K562 (cell line): ENCODE measurements around the gene INO80C. TPM values are rescaled to one million over a fixed set of nuclear protein-coding genes. Genes with fewer than 3 reads are reported as not detected.

Source experiments
- ATAC-seq: fragments of 200-7000 bp; cut with Tn5 transposase; 3 replicates; pipeline ENCODE4 v1.9.1; 2020; ENCODE audit warnings: moderate library complexity
- BruUV-seq: library from RNA; stranded (reverse); fragments of 400-500 nt; replicated peaks from 2 replicates; lab custom pipeline; 2021; lab: Mats Ljungman, UMichigan
- CTCF ChIA-PET: fragments of 300-600 bp; formaldehyde crosslinking; extraction: SDS; loops from one replicate; lab custom pipeline; 2021; ENCODE audit warnings: low intra/inter-chr PET ratio; lab: Yijun Ruan, JAX
- POLR2A ChIA-PET: fragments of 300-600, 350-650 bp; sonication (Branson Sonifier 250); formaldehyde crosslinking; extraction: SDS; loops from one replicate; lab custom pipeline; 2021; ENCODE audit warnings: antibody characterized with exemption, inconsistent platforms; lab: Yijun Ruan, JAX
- DNase-seq, 4 experiments: peaks; one replicate each; pipeline versions ENCODE4 v3.0.0 to v3.0.0-alpha.2; 2011 to 2018; ENCODE audit warnings: low spot score in 3 of 4, mixed read lengths in 3 of 4; ENCODE audit errors: extremely low read depth in 1 of 4
- FAIRE-seq: peaks from 2 replicates; lab custom pipeline; 2011; peaks lifted over from hg19 to GRCh38; lab: Jason Lieb, UNC
- H2AFZ ChIP-seq: 2 replicates; pipeline ENCODE4 v1.6.0; 2011; ENCODE audit warnings: low read depth, low read length, control low read depth, inconsistent platforms
- H3K27ac ChIP-seq: fragments of 200-600 bp; 3 replicates; pipeline ENCODE4 v1.8.0; 2011; ENCODE audit warnings: low read depth, mild to moderate bottlenecking, control low read depth, inconsistent platforms, low read length, moderate library complexity, mixed read lengths; ENCODE audit errors: extremely low read depth
- H3K27me3 ChIP-seq, 2 experiments: fragments of 300-600 bp in 1 of 2; 2 replicates in 1 of 2; 3 replicates in 1 of 2; pipeline versions ENCODE4 v1.6.0 to v1.8.0; 2011; ENCODE audit warnings: inconsistent platforms in 2 of 2, low read length in 2 of 2, mild to moderate bottlenecking in 1 of 2, mixed read lengths in 1 of 2, moderate library complexity in 1 of 2; ENCODE audit not compliant: control insufficient read depth in 2 of 2, insufficient read depth in 2 of 2
- H3K36me3 ChIP-seq: fragments of 300-600 bp; 3 replicates; pipeline ENCODE4 v1.8.0; 2011; ENCODE audit warnings: mild to moderate bottlenecking, low read length, inconsistent platforms; ENCODE audit not compliant: control insufficient read depth, insufficient read depth
- H3K4me1 ChIP-seq, 2 experiments: fragments of 200-600 bp in 1 of 2; replicated peaks in 1 of 2; 2 replicates in 1 of 2; 3 replicates in 1 of 2; pipeline versions ENCODE4 v1.5.1 to v1.8.0; 2011; ENCODE audit warnings: inconsistent platforms in 2 of 2, low read length in 2 of 2, mild to moderate bottlenecking in 1 of 2, mixed read lengths in 1 of 2, moderate library complexity in 1 of 2; ENCODE audit not compliant: control insufficient read depth in 2 of 2, insufficient read depth in 2 of 2
- H3K4me2 ChIP-seq: 2 replicates; pipeline ENCODE4 v1.6.1; 2011; ENCODE audit warnings: low read length, control low read depth, inconsistent platforms, mixed read lengths; ENCODE audit not compliant: insufficient read depth
- H3K4me3 ChIP-seq: fragments of 200-600 bp; sonication (generic), shearing (Covaris generic); 2 replicates; pipeline ENCODE4 v1.5.1; 2016; ENCODE audit warnings: control low read depth, inconsistent platforms
- H3K79me2 ChIP-seq: fragments of 200-600 bp; 3 replicates; pipeline ENCODE4 v1.8.0; 2011; ENCODE audit warnings: low read length, inconsistent platforms; ENCODE audit not compliant: control insufficient read depth, insufficient read depth
- H3K9ac ChIP-seq, 2 experiments: 2 replicates each; pipeline versions ENCODE4 v1.6.0 to v1.6.1; 2011; ENCODE audit warnings: low read depth in 2 of 2, low read length in 2 of 2, control low read depth in 1 of 2, inconsistent platforms in 1 of 2, mild to moderate bottlenecking in 1 of 2, mixed read lengths in 1 of 2; ENCODE audit not compliant: insufficient read depth in 1 of 2
- H3K9me1 ChIP-seq: one replicate; pipeline ENCODE4 v1.6.0; 2011; ENCODE audit warnings: inconsistent platforms, mild to moderate bottlenecking, low read length, moderate library complexity; ENCODE audit not compliant: control insufficient read depth, insufficient read depth
- H3K9me3 ChIP-seq: replicated peaks from 2 replicates; pipeline ENCODE4 v1.5.1; 2011; ENCODE audit warnings: low read depth, low read length, inconsistent platforms; ENCODE audit not compliant: control insufficient read depth, insufficient read depth
- H4K20me1 ChIP-seq: replicated peaks from 2 replicates; pipeline ENCODE4 v1.6.1; 2011; ENCODE audit warnings: low read length, inconsistent platforms, mixed read lengths; ENCODE audit not compliant: control insufficient read depth, insufficient read depth
- BHLHE40 ChIP-seq: IDR thresholded peaks from 2 replicates; pipeline ENCODE4 v1.6.1; 2011; ENCODE audit warnings: low read length, improper control_type of control experiment
- CBX2 ChIP-seq: fragments of 200-600 bp; sonication (generic); IDR thresholded peaks from one replicate; pipeline ENCODE4 v1.6.1; 2012; ENCODE audit warnings: mild to moderate bottlenecking, low read length, inconsistent platforms; ENCODE audit not compliant: insufficient read depth, poor library complexity, severe bottlenecking
- CEBPB ChIP-seq: fragments of 450-650 bp; IDR thresholded peaks from 2 replicates; pipeline ENCODE4 v1.6.1; 2016; ENCODE audit warnings: missing genetic modification characterization, missing compliant biosample characterization
- ERF ChIP-seq: fragments of 450-650 bp; formaldehyde crosslinking; IDR thresholded peaks from 2 replicates; pipeline ENCODE4 v1.4.0; 2020; ENCODE audit warnings: mild to moderate bottlenecking, mixed read lengths
- MEIS2 ChIP-seq: fragments of 450-650 bp; IDR thresholded peaks from 2 replicates; pipeline ENCODE4 v1.6.1; 2014; ENCODE audit warnings: mild to moderate bottlenecking; ENCODE audit not compliant: partially characterized antibody
- PCBP1 ChIP-seq: fragments of 200-400 bp; formaldehyde crosslinking; IDR thresholded peaks from 2 replicates; pipeline ENCODE4 v1.6.1; 2018; ENCODE audit warnings: mild to moderate bottlenecking, low read depth, low read length; ENCODE audit not compliant: poor library complexity, severe bottlenecking
- SIN3A ChIP-seq, 2 experiments: fragments of 150-350 bp in 1 of 2; IDR thresholded peaks; 2 replicates each; pipeline ENCODE4 v1.6.1; 2011 to 2016; ENCODE audit warnings: borderline replicate concordance in 2 of 2, low read depth in 2 of 2, low read length in 2 of 2, mild to moderate bottlenecking in 2 of 2, moderate library complexity in 2 of 2; ENCODE audit not compliant: control insufficient read depth in 1 of 2
- TEAD4 ChIP-seq, 2 experiments: sonication (generic) in 1 of 2; formaldehyde crosslinking in 1 of 2; IDR thresholded peaks; 2 replicates each; pipeline versions ENCODE4 v1.6.1 to v1.8.0; 2012 to 2022; ENCODE audit warnings: borderline replicate concordance in 1 of 2, inconsistent platforms in 1 of 2, low read length in 1 of 2, mild to moderate bottlenecking in 1 of 2, missing genetic modification reagents in 1 of 2
- ZNF589 ChIP-seq: fragments of 200-800 bp; sonication (Bioruptor generic); IDR thresholded peaks from 2 replicates; pipeline ENCODE4 v1.6.1; 2016; ENCODE audit warnings: low read depth, missing genetic modification characterization, missing compliant biosample characterization
- ZNF766 ChIP-seq: fragments of 200-800 bp; sonication (Bioruptor generic); conservative IDR thresholded peaks from 2 replicates; pipeline ENCODE4 v1.6.1; 2016; ENCODE audit warnings: missing genetic modification characterization, missing compliant biosample characterization
- WGBS: fragments of 100-300 bp; shearing (Covaris generic); methylation state at CpG from one replicate; pipeline ENCODE4 v1.1.6; 2016; ENCODE audit warnings: low coverage, mixed read lengths; ENCODE audit not compliant: insufficient coverage; ENCODE audit errors: missing lambda C conversion rate; 5-methylcytosine and 5-hydroxymethylcytosine counted together
- in situ Hi-C: fragments of 300-500 bp; cut with MboI; formaldehyde crosslinking; loops from 4 replicates; pipeline ENCODE4 v1.15.0; 2018; ENCODE audit warnings: inconsistent platforms, mixed read lengths
- intact Hi-C: fragments of 100-400 bp; cut with micrococcal nuclease; formaldehyde crosslinking; loops from 2 replicates; pipeline ENCODE4 v1.14.2; 2022
- polyA plus RNA-seq, 8 experiments: library from polyadenylated mRNA; depleted of rRNA in 4 of 8; stranded (reverse) in 5 of 8; unstranded in 3 of 8; fragments of >200 nt; fragmentation: Nextera tagmentation in 2 of 8; fragmentation: Illumina TruSeq in 1 of 8; extraction: Ambion mirVana in 2 of 8; extraction: Trizol in 1 of 8; gene quantifications; 2 replicates each; pipeline versions ENCODE4 v1.2.1 to v1.2.3, GENCODE V29; 2011 to 2014; ENCODE audit warnings: inconsistent platforms in 1 of 8, missing spikeins in 1 of 8
- total RNA-seq, 7 experiments: library from RNA; depleted of rRNA in 6 of 7; stranded (reverse); fragments of >200 nt in 6 of 7; fragmentation: Illumina TruSeq in 2 of 7; extraction: Trizol in 2 of 7; gene quantifications; 2 replicates each; pipeline versions ENCODE4 v1.2.1 to v1.2.3, GENCODE V29; 2011 to 2021; ENCODE audit warnings: low replicate concordance in 1 of 7
- TF ChIP-seq, protein P1 (sequence below): fragments of 450-650 bp; formaldehyde crosslinking; IDR thresholded peaks from 2 replicates; pipeline ENCODE4 v1.4.0; 2020; ENCODE audit warnings: mild to moderate bottlenecking, moderate library complexity
- TF ChIP-seq, protein P2 (sequence below): fragments of 450-650 bp; conservative IDR thresholded peaks from 2 replicates; pipeline ENCODE4 v1.6.1; 2016; ENCODE audit warnings: missing genetic modification characterization, low read depth, mild to moderate bottlenecking, missing compliant biosample characterization, moderate library complexity

Gene INO80C
- total and polyA plus RNA-seq, 9 of the 15 experiments (the other 6 are each of a cell fraction or from before 2014, with no cell fraction given), result 14.3 to 53.3 (median 46.6) TPM

GRCh38 chr18:35500113-35500512 lies 2.4 kb upstream of the INO80C start:
- no peak overlapping the region for H3K9ac ChIP-seq
- TF ChIP-seq TEAD4 (IDR thresholded peaks at IDR 0.05; ENCODE audit: low read length), result no peak
- TF ChIP-seq TEAD4 (CRISPR knock-in tag; IDR thresholded peaks at IDR 0.05; ENCODE audit: borderline replicate concordance), result no peak
- no peak for TF ChIP-seq MEIS2
- TF ChIP-seq PCBP1, result no peak
- peak; percentile 63; the same call in 1 of the 2 replicates for TF ChIP-seq BHLHE40
- no peaks in the 10 kb centered on the region for H3K9me3 ChIP-seq
- no peaks in the 10 kb centered on the region for H3K9me1 ChIP-seq
- peaks cover 23% of the 10 kb centered on the region for H3K79me2 ChIP-seq
- no peak overlapping the region for H3K27ac ChIP-seq
- no peaks in the 10 kb centered on the region for H3K36me3 ChIP-seq
- CTCF ChIA-PET, result no interaction called here
- WGBS, result 33% methylated on average over 3 of the region's 3 CpGs
- POLR2A ChIA-PET, result no interaction called here
- no peak for ATAC-seq
- H2AFZ ChIP-seq, result peak overlapping the region; percentile 56
- no peak for FAIRE-seq
- no peaks in the 10 kb centered on the region for H3K27me3 ChIP-seq
- H3K4me3 ChIP-seq, result no peak overlapping the region
- H3K4me2 ChIP-seq, result no peak overlapping the region
- no TSS peak for BruUV-seq
- H4K20me1 ChIP-seq, result no peaks in the 10 kb centered on the region
- DNase-seq, result no peak
- peaks cover 8 to 27% of the 10 kb centered on the region in 2 experiments; a peak in 4 of 5 replicates for H3K4me1 ChIP-seq
- in situ Hi-C loops (no loop called here), intact Hi-C loops (no loop called here)

DNA sequence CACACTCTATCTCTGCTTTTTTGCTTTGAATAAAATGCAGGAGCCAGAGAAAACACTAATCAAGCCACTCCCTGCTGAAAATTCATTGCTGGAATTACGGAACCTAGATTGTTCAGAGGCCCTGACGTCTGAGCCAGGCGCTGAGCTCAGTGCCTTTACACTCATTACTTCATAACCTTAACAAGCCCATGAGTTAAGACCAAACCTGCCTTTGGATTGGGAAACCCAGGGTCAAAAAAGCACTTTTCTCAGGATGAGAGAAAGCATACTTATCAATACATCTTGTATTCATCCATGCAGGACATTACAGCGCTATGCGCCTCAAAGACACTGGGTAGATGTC lies 762 bp downstream of the INO80C start:
- 3% methylated on average over 5 of the region's 5 CpGs for WGBS
- in situ Hi-C loops (no loop called here), intact Hi-C loops (loop anchor here (1.0 to 10.0 kb wide), 3 partner anchors 92 to 387 kb away; no protein-coding TSS in a partner anchor)
- no TSS peak for BruUV-seq
- Histone ChIP-seq H4K20me1 (no peaks in the 10 kb centered on the region), H3K27me3 (no peaks in the 10 kb centered on the region), H3K9ac (peak overlapping the region; percentile 92 to 93; a peak in 3 of 4 replicates), H3K79me2 (peaks cover 49% of the 10 kb centered on the region), H3K4me3 (peak overlapping the region; percentile 70), H3K36me3 (no peaks in the 10 kb centered on the region; the same call in 2 of the 3 replicates), H3K9me3 (no peaks in the 10 kb centered on the region), H3K4me1 (peaks cover 8 to 30% of the 10 kb centered on the region in 2 experiments; a peak in 4 of 5 replicates), H3K9me1 (no peaks in the 10 kb centered on the region), H3K27ac (peak overlapping the region; percentile 96), H3K4me2 (peak overlapping the region; percentile 98), H2AFZ (peak overlapping the region; percentile 97)
- ChIA-PET CTCF (no interaction called here), POLR2A (interaction anchor here (0.5 to 2.4 kb wide), 13 partner anchors 7 to 487 kb away, joined by 3 to 16 read pairs (median 3); no protein-coding TSS in a partner anchor)
- no peak for FAIRE-seq
- DNase-seq, result peak in 2 of 4 experiments; percentile 23 to 60
- peak; percentile 59 for ATAC-seq
- TF ChIP-seq ZNF589, result 0 out of 2 replicates have a peak, but pooled peaks have one; percentile 10
- 0 out of 4 replicates have a peak, but pooled peaks of 1 of the 2 experiments have one; percentile 3 for TF ChIP-seq SIN3A (IDR thresholded peaks at IDR 0.05; ENCODE audit: borderline replicate concordance in 2 of 2, control insufficient read depth in 1 of 2, low read depth in 2 of 2, low read length in 2 of 2)
- TF ChIP-seq, protein P1, sequence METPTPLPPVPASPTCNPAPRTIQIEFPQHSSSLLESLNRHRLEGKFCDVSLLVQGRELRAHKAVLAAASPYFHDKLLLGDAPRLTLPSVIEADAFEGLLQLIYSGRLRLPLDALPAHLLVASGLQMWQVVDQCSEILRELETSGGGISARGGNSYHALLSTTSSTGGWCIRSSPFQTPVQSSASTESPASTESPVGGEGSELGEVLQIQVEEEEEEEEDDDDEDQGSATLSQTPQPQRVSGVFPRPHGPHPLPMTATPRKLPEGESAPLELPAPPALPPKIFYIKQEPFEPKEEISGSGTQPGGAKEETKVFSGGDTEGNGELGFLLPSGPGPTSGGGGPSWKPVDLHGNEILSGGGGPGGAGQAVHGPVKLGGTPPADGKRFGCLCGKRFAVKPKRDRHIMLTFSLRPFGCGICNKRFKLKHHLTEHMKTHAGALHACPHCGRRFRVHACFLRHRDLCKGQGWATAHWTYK (CRISPR knock-in tag), result peak; percentile 27; the same call in 1 of the 2 replicates
- TF ChIP-seq CBX2, result no peak
- 0 out of 2 replicates have a peak, but pooled peaks have one; percentile 40 for TF ChIP-seq ZNF766
- TF ChIP-seq CEBPB (tag), result peak; percentile 44; the same call in 1 of the 2 replicates
- TF ChIP-seq ERF (CRISPR knock-in tag), result 0 out of 2 replicates have a peak, but pooled peaks have one; percentile 16
- TF ChIP-seq, protein P2, sequence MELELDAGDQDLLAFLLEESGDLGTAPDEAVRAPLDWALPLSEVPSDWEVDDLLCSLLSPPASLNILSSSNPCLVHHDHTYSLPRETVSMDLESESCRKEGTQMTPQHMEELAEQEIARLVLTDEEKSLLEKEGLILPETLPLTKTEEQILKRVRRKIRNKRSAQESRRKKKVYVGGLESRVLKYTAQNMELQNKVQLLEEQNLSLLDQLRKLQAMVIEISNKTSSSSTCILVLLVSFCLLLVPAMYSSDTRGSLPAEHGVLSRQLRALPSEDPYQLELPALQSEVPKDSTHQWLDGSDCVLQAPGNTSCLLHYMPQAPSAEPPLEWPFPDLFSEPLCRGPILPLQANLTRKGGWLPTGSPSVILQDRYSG (tag), result 0 out of 2 replicates have a peak, but pooled peaks have one; percentile 63
